Kidney epithelial cell (primary cell): ENCODE measurements around the gene PEBP1. TPM values are rescaled to one million over a fixed set of nuclear protein-coding genes. Genes with fewer than 3 reads are reported as not detected.
A peak's percentile ranks its signal among the peaks of the same experiment; 100 is the strongest.

Source experiments
- DNase-seq: peaks from one replicate; pipeline ENCODE4 v3.0.0-alpha.2; 2010; ENCODE audit warnings: low read depth
- H3K27me3 ChIP-seq: 2 replicates; pipeline ENCODE4 v1.6.0; 2011; ENCODE audit warnings: low read length; ENCODE audit not compliant: control insufficient read depth, insufficient read depth
- H3K36me3 ChIP-seq: 2 replicates; pipeline ENCODE4 v1.5.1; 2011; ENCODE audit warnings: low read length; ENCODE audit not compliant: control insufficient read depth, insufficient read depth
- H3K4me3 ChIP-seq: 2 replicates; pipeline ENCODE4 v1.5.1; 2011; ENCODE audit warnings: low read depth, mild to moderate bottlenecking, control low read depth, low read length
- total RNA-seq: library from RNA; depleted of rRNA; stranded (reverse); fragments of >200 nt; gene quantifications from 2 replicates; pipeline ENCODE4 v1.2.3, GENCODE V29; 2015
- TF ChIP-seq, protein P1 (sequence below): IDR thresholded peaks from 2 replicates; pipeline ENCODE4 v1.5.1; 2011; ENCODE audit warnings: mild to moderate bottlenecking, moderate library complexity, low read length, control low read depth, inconsistent platforms; ENCODE audit not compliant: insufficient read depth, poor library complexity, severe bottlenecking

PEBP1 gene
- total RNA-seq, 1 donor from 2014 or later: 331 TPM

DNA sequence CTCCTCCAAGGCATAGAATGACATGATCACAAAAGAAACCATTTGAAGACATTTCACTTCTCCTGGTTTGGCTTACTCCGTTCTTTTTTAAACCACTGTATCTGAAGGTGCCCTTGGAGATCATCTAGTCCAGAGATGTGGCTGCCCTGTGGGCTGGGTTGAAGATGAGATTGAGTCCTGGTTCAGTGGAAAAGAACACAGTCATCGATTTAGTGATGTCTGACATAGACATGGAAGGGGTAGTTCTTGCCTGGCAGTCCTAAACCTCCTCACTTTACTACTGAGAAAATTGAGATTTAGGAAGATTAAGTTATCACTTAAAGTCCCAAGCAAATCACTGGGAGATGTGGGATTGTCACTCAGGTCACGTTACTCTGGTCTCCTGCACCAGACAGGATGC is 34.9 kb upstream of the PEBP1 start:
- no peaks in the 10 kb centered on the region for H3K27me3 ChIP-seq
- no peak for DNase-seq
- H3K36me3 ChIP-seq: no peaks in the 10 kb centered on the region
- H3K4me3 ChIP-seq: no peak overlapping the region
- TF ChIP-seq, protein P1, sequence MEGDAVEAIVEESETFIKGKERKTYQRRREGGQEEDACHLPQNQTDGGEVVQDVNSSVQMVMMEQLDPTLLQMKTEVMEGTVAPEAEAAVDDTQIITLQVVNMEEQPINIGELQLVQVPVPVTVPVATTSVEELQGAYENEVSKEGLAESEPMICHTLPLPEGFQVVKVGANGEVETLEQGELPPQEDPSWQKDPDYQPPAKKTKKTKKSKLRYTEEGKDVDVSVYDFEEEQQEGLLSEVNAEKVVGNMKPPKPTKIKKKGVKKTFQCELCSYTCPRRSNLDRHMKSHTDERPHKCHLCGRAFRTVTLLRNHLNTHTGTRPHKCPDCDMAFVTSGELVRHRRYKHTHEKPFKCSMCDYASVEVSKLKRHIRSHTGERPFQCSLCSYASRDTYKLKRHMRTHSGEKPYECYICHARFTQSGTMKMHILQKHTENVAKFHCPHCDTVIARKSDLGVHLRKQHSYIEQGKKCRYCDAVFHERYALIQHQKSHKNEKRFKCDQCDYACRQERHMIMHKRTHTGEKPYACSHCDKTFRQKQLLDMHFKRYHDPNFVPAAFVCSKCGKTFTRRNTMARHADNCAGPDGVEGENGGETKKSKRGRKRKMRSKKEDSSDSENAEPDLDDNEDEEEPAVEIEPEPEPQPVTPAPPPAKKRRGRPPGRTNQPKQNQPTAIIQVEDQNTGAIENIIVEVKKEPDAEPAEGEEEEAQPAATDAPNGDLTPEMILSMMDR: no peak

DNA sequence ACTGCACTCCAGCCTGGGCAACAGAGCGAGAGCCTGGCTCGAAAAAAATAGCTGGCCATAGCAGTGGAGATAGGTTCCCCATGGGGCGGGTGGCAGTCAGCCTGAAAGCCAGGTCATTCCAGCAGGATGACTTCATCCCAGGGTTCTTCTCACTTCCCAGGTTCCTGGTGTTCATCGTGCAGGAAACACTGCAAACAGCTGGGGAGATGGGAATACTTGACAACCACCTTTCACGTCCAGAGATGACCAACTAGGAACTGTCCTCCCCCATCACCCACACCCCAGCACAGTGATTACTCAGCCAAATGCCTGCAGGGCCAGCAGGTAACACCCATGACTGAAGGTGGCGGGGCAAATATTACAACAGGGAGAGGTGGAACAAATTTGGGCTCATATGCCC is 33.9 kb upstream of the PEBP1 start:
- TF ChIP-seq, protein P1: no peak
- peak; percentile 61 for DNase-seq
- Histone ChIP-seq H3K4me3 (no peak overlapping the region), H3K27me3 (no peaks in the 10 kb centered on the region), H3K36me3 (no peaks in the 10 kb centered on the region)

DNA sequence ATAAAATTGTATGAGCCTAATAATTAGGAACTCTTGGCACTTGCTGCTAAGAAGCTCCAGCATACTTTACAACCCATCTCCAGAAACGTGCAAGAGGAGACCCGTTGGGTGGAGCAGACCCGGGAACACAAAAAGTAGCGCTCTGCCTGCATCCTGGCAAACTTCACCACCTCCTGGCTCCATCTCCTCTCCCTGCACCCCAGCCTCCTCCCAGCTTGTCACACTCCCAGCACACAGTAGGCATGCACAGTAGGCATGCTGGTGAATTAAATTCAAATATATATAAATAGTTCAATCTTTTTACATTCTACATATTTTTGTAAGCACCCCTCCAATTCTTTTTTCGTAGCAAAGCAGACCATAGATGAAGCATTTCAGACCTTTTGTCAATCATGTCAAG is 33.3 kb upstream of the PEBP1 start:
- DNase-seq: no peak
- H3K36me3 ChIP-seq: no peaks in the 10 kb centered on the region
- H3K27me3 ChIP-seq: no peaks in the 10 kb centered on the region
- TF ChIP-seq, protein P1: no peak
- peak overlapping the region; percentile 67 for H3K4me3 ChIP-seq

DNA sequence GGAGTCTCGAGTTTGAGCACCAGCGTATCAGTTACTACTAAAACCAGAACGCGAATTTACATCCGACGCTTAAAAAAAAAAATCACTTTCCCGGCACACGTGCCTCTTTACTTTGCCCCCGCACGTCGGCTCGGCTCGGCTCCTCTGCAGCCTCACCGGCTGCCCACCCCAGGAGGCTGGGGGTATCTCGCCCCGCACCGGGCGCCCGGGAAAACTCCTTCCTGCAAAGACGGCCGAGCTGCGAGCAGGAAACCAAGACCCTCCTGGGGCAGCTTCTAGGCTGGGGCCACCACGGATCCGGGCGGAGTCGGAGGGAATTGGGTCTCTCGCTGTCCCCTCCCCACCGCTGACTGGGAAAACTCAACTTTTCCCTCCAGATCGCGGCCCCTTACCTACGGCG is 32.7 kb upstream of the PEBP1 start:
- Histone ChIP-seq H3K27me3 (no peaks in the 10 kb centered on the region), H3K36me3 (no peaks in the 10 kb centered on the region), H3K4me3 (peak overlapping the region; percentile 67)
- TF ChIP-seq, protein P1: no peak
- DNase-seq: no peak

DNA sequence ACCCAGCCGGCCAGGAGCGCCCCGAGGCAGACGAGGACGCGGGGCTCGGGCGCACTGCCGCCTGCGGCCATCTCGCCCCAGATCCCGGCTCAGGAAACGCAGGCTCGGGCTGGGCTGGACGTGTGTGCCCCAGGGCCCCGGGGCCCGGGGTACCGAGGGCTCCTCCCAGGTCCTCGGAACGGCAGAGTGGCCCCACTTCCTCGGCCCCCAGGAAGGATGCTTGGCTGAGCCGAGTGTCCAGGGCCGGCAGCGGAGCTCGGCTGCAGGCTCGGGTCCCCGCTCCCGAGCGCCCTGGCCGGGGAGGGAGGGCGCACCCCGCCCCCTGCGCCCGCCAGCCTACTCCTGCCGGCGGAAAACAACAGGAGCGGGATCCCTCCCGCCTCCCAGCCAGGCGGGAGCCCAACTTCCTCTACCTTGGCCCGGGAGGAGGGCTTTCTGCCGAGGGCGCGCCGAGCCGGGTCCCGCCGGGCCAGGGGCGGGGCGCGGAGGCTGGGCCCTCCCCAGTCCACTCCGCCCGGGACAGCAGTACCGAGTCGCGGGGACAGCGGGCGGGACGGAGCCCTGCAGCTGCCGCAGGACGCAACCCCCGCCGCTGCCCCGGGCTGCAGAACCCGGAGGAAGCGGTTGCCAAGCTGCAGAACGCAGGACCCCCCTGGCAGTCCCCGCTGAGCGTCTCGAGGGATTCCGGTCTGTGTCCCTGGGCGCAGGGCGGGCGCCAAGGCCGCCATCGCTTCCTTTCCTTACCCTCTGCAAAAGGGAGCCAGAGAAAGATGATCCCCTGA is 32.1 kb upstream of the PEBP1 start, which contains the start of gene VSIG10:
VSIG10 (minus strand) TSS at position 411 of the 782 bp plus-strand sequence; CDS start at position 71, 340 bp downstream.
- TF ChIP-seq, protein P1: no peak
- no peaks in the 10 kb centered on the region for H3K36me3 ChIP-seq
- no peak for DNase-seq
- no peaks in the 10 kb centered on the region for H3K27me3 ChIP-seq
- H3K4me3 ChIP-seq: peak within 1 kb of the TSS; percentile 67

DNA sequence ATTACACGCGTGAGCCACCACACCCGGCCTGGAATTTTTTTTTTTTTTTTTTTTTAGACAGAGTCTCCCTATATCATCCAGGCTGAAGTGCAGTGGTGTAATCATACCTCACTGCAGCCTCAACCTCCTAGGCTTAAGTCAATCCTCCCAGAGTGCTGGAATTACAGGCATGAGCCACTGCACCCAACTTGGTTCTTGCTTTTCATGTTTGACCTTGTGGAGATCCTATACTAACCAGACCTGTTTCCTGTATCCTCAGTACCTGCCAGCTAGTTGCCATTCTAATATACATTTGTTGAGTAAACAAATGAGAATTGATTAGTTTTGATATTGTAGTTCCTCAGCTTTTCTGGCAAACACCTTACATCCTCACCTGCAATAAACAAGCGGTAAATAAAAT is 28.9 kb upstream of the PEBP1 start:
- Histone ChIP-seq H3K4me3 (no peak overlapping the region), H3K27me3 (no peaks in the 10 kb centered on the region), H3K36me3 (no peaks in the 10 kb centered on the region)
- DNase-seq: no peak
- TF ChIP-seq, protein P1: no peak
